BE2C (cell line): ENCODE data around the gene TASP1.

Experiments used
- DNase-seq: peaks from one replicate; pipeline ENCODE4 v3.0.0-alpha.2; 2020
- H3K27me3 ChIP-seq: fragments of 250-450 bp; sonication (Bioruptor Pico); 2 replicates; pipeline ENCODE4 v1.5.1; 2020; ENCODE audit warnings: mild to moderate bottlenecking
- H3K36me3 ChIP-seq: fragments of 250-450 bp; sonication (Bioruptor Pico); 2 replicates; pipeline ENCODE4 v1.5.1; 2020; ENCODE audit warnings: mild to moderate bottlenecking
- H3K4me1 ChIP-seq: fragments of 250-450 bp; sonication (Bioruptor Pico); 2 replicates; pipeline ENCODE4 v1.5.1; 2020
- H3K4me3 ChIP-seq: 2 replicates; pipeline ENCODE4 v1.5.1; 2011; ENCODE audit warnings: low read depth, low read length
- H3K9me3 ChIP-seq: fragments of 250-450 bp; sonication (Bioruptor Pico); 2 replicates; pipeline ENCODE4 v1.5.1; 2020
- TF ChIP-seq, protein P1 (sequence below): IDR thresholded peaks from 2 replicates; pipeline ENCODE4 v1.5.1; 2012; ENCODE audit warnings: mild to moderate bottlenecking, low read depth, low read length

The TASP1 gene

DNA sequence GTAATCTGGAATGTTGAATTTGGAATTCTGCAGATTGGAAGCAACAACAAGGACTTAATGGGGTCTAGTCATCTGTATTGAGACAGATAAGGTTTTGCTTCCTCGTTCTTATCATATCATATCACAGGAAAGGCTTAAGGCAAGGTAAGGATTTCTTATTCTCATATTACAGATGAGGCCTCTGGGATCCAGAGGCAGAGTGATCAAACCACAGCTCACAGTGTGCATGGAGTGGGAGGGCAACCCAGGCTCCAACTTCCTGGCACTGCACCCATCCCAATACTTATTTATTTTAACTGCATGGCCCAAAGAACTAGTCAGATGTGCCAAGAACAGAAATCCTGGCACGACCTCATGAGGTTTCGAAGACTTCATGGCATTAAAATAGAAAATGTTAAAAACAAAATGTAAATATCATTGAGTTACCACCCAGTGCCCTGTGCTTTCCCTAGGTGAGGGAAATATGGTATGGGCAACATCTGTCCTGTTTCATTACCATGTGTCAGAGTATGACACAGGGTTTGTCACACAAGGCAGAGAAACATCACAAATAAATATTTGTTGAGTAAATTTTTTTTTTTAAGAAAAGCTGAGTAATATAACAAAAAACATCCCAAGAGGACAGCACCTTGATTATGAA, 225.8 kb downstream of the TASP1 start:
- no peaks in the 10 kb centered on the region; the same call in 1 of the 2 replicates for H3K4me1 ChIP-seq
- no peak overlapping the region for H3K4me3 ChIP-seq
- DNase-seq: no peak
- TF ChIP-seq, protein P1, sequence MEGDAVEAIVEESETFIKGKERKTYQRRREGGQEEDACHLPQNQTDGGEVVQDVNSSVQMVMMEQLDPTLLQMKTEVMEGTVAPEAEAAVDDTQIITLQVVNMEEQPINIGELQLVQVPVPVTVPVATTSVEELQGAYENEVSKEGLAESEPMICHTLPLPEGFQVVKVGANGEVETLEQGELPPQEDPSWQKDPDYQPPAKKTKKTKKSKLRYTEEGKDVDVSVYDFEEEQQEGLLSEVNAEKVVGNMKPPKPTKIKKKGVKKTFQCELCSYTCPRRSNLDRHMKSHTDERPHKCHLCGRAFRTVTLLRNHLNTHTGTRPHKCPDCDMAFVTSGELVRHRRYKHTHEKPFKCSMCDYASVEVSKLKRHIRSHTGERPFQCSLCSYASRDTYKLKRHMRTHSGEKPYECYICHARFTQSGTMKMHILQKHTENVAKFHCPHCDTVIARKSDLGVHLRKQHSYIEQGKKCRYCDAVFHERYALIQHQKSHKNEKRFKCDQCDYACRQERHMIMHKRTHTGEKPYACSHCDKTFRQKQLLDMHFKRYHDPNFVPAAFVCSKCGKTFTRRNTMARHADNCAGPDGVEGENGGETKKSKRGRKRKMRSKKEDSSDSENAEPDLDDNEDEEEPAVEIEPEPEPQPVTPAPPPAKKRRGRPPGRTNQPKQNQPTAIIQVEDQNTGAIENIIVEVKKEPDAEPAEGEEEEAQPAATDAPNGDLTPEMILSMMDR: no peak
- H3K9me3 ChIP-seq: no peaks in the 10 kb centered on the region
- H3K27me3 ChIP-seq: no peaks in the 10 kb centered on the region
- H3K36me3 ChIP-seq: no peaks in the 10 kb centered on the region; the same call in 1 of the 2 replicates

DNA sequence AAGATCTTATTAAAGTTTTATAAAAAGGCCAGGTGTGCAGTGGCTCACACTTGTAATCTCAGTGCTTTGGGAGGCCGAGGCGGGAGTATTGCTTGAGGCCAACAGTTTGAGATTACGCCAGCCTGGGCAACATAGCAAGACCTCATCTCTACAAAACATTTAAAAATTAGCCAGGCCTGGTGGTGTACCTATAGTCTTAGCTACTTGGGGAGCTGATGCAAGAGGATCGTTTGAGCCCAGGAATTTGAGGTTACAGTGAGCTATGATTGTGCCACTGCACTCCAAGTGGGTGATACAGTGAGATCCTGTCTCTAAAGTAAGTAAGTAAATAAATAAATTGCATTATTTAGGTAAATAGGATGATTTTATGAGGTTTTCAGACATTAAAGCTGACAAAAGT, 234.4 kb downstream of the TASP1 start:
- Histone ChIP-seq H3K4me1 (no peaks in the 10 kb centered on the region), H3K9me3 (no peaks in the 10 kb centered on the region), H3K4me3 (no peak overlapping the region), H3K36me3 (no peaks in the 10 kb centered on the region), H3K27me3 (no peaks in the 10 kb centered on the region)
- TF ChIP-seq, protein P1: no peak
- DNase-seq: no peak

DNA sequence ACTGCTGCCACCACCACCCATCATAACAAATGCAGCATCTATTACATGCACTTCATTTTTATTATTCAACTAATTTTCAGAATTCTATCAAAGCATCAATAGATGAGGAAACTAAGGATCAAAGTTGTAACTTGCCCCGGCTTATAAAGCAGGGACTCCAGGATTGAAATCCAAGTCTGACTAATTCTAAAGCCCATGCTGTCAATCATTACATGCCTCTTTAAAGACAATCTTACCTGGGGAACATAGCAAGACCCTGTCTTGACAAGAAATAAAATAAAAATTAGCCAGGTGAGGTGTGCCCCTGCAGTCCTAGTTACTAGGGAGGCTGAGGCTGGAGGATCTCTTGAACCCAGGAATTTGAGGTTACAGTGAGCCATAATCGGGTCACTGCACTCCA, 235.3 kb downstream of the TASP1 start:
- Histone ChIP-seq H3K4me3 (no peak overlapping the region), H3K27me3 (no peaks in the 10 kb centered on the region), H3K36me3 (no peaks in the 10 kb centered on the region), H3K9me3 (no peaks in the 10 kb centered on the region), H3K4me1 (no peaks in the 10 kb centered on the region)
- TF ChIP-seq, protein P1: no peak
- no peak for DNase-seq

DNA sequence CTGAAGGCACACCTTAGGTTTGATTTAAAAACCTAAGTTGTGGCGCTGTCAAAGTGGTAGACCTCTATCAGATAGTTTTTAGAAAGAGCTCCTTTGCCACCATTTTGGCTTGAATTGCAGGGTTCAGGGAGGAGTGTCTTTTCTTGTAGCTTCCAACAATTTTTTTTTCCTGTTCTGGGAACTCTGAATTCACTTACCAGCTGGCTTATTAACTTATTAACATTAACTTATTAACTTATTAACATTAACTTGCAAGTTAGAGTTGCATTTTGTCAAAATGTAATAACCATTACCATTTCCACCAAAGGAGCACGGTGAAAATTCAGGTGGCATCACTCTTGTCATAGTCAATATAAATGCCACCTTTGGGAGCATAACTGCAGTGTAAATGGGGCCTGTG, 235.7 kb downstream of the TASP1 start:
- Histone ChIP-seq H3K36me3 (no peaks in the 10 kb centered on the region), H3K4me1 (no peaks in the 10 kb centered on the region), H3K4me3 (no peak overlapping the region), H3K9me3 (no peaks in the 10 kb centered on the region), H3K27me3 (no peaks in the 10 kb centered on the region)
- TF ChIP-seq, protein P1: no peak
- no peak for DNase-seq

DNA sequence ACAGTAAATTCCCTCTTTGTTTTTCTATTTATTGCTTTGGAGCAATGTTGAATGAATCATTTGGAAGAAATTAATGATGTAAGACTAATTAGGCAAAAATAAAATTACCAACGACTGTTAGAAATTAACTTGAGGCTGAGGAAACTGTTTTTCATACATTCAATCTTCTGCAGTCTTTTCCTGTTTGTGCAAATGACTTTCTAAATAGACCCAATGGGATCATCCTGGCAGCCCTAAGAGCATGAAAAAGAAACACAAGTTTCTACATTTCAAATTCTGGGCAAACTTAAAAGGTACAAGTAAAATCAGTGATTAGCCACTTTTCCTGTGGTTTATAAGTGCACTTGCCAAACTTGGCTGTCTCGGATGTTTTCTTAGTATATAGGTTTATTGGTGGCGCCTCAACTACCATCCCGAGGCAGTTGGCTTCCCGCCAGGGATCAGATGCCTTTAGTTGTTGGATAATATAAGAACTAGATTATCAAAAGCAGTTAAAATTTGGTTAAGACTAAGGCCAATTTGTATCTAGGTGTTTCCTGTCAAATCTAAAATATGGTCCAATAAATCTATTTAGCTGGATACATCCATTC, 236.5 kb downstream of the TASP1 start:
- no peaks in the 10 kb centered on the region for H3K36me3 ChIP-seq
- TF ChIP-seq, protein P1: no peak
- no peaks in the 10 kb centered on the region for H3K4me1 ChIP-seq
- H3K9me3 ChIP-seq: no peaks in the 10 kb centered on the region
- H3K4me3 ChIP-seq: no peak overlapping the region
- DNase-seq: no peak
- no peaks in the 10 kb centered on the region for H3K27me3 ChIP-seq

DNA sequence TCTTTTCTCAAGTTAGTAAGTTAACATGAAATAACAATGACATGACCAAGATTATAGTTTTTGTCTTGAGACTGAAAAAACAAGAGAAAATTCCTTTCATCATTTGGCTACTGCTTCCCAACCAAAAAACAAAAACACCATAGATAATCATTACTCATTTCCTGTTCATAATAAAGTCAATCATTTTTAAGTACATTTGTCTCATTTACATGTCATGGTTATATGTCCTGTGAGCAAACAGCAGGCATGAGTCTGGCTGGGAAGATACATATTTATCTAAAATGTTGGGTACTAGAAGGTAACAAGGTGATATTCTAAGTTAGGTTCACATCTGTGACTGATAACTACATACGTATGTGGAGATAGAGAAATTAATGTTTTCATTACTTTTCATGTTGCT, 237.1 kb downstream of the TASP1 start:
- Histone ChIP-seq H3K4me1 (no peaks in the 10 kb centered on the region), H3K27me3 (no peaks in the 10 kb centered on the region), H3K36me3 (no peaks in the 10 kb centered on the region), H3K4me3 (no peak overlapping the region), H3K9me3 (no peaks in the 10 kb centered on the region)
- TF ChIP-seq, protein P1: no peak
- DNase-seq: no peak
